Measurements from ENCODE around the gene ANXA6.

The ANXA6 gene

DNA sequence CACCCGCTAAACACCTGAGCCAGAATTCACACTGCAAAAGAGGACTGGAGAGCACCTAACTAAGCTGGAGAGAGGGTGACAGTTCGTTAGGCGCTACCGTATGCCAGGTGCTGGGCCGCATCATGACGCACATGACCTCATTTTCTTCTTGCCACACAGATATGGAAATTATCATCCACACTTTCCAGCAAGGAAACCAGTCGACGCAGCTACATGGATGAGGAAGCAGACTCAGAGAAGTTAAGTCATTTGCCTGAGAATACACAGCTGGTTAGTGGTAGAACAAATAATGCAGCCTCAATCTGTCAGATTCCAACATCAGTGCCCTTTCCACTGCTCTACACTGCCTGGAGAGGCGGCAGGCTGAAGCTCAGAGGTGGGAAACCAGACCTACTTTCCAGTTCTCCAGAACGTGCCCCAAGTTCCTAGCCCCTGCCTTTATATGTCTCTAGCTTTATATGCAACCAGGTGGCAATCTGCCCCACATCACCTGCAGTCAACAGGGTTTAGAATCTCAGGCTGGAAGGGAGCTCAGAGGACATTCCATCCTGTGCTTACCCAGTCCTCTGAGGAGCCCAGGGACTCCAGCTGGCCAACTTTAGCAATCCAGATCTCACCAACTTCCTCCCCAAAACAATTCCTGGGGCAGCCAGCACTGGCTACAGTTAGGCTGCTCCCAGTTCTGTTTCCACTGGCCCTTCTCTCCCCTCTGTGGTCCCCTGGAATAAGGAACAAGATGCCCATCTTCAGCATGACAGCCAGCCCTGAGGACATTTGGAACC lies 85.5 kb downstream of the ANXA6 start (continued):
- no peak for TF ChIP-seq ZNF610 (tag by site-specific recombination; IDR thresholded peaks at IDR 0.05; ENCODE audit: borderline replicate concordance)
- TF ChIP-seq, protein P1, sequence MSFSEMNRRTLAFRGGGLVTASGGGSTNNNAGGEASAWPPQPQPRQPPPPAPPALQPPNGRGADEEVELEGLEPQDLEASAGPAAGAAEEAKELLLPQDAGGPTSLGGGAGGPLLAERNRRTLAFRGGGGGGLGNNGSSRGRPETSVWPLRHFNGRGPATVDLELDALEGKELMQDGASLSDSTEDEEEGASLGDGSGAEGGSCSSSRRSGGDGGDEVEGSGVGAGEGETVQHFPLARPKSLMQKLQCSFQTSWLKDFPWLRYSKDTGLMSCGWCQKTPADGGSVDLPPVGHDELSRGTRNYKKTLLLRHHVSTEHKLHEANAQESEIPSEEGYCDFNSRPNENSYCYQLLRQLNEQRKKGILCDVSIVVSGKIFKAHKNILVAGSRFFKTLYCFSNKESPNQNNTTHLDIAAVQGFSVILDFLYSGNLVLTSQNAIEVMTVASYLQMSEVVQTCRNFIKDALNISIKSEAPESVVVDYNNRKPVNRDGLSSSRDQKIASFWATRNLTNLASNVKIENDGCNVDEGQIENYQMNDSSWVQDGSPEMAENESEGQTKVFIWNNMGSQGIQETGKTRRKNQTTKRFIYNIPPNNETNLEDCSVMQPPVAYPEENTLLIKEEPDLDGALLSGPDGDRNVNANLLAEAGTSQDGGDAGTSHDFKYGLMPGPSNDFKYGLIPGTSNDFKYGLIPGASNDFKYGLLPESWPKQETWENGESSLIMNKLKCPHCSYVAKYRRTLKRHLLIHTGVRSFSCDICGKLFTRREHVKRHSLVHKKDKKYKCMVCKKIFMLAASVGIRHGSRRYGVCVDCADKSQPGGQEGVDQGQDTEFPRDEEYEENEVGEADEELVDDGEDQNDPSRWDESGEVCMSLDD (tag by site-specific recombination; IDR thresholded peaks at IDR 0.05) = no peak
- TF ChIP-seq ZNF184 (tag by site-specific recombination; IDR thresholded peaks at IDR 0.05) = no peak
- no peak for TF ChIP-seq ZNF626 (tag by site-specific recombination; IDR thresholded peaks at IDR 0.05)
- TF ChIP-seq ZNF549 (tag by site-specific recombination; IDR thresholded peaks at IDR 0.05) = no peak

DNA sequence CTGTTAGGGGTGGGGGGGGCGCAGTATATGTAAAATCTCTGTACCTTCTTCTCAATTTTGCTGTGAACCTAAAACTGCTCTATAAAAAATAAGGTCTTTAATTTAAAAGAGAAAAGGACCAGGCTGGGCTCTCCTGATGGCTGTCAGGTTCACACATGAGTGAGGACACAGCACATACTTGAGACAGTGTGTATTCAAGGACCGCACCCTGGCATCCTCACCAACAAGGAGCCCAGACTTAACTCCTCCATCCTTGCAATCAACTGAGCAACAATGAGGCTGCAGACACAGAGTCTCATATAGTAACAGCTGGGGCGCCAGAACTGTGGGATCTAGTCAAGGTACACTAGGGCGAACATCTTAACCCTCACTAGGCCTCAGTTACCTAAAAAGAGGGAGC lies 86.6 kb downstream of the ANXA6 start:
- no peak overlapping the region for H3K4me3 ChIP-seq (ENCODE audit: low read depth, low read length)
- ChIA-PET CTCF (interaction anchor here (1.6 to 2.3 kb wide), 2 partner anchors 20 to 45 kb away, joined by 6 to 11 read pairs; no protein-coding TSS in a partner anchor), POLR2A (interaction anchor here (1.1 kb wide), 1 partner anchor 11 kb away, joined by 3 read pairs; no protein-coding TSS in a partner anchor)
- no peaks in the 10 kb centered on the region for H3K4me1 ChIP-seq (ENCODE audit: control insufficient read depth, insufficient read depth, low read length)
- H3K27ac ChIP-seq (ENCODE audit: extremely low read depth, low read depth, low read length) = no peak overlapping the region
- peaks cover 0 to 19% of the 10 kb centered on the region in 2 experiments; a peak in 1 of 3 replicates for H3K36me3 ChIP-seq (ENCODE audit: control insufficient read depth in 2 of 2, insufficient read depth in 1 of 2, low read length in 2 of 2)
- TF ChIP-seq, protein P2, sequence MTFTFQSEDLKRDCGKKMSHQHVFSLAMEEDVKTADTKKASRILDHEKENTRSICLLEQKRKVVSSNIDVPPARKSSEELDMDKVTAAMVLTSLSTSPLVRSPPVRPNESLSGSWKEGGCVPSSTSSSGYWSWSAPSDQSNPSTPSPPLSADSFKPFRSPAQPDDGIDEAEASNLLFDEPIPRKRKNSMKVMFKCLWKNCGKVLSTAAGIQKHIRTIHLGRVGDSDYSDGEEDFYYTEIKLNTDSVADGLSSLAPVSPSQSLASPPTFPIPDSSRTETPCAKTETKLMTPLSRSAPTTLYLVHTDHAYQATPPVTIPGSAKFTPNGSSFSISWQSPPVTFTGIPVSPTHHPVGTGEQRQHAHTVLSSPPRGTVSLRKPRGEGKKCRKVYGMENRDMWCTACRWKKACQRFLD (tag by site-specific recombination; IDR thresholded peaks at IDR 0.05) = no peak
- no peak for TF ChIP-seq ZIC2 (tag by site-specific recombination; IDR thresholded peaks at IDR 0.05)
- TF ChIP-seq PRDM1 (tag by site-specific recombination; IDR thresholded peaks at IDR 0.05) = no peak
- no peak for TF ChIP-seq ZNF175 (tag by site-specific recombination; IDR thresholded peaks at IDR 0.05)
- no peak for TF ChIP-seq ZNF121 (tag by site-specific recombination; IDR thresholded peaks at IDR 0.05)
- H3K9me3 ChIP-seq (ENCODE audit: control insufficient read depth, insufficient read depth, low read depth, low read length) = no peaks in the 10 kb centered on the region

DNA sequence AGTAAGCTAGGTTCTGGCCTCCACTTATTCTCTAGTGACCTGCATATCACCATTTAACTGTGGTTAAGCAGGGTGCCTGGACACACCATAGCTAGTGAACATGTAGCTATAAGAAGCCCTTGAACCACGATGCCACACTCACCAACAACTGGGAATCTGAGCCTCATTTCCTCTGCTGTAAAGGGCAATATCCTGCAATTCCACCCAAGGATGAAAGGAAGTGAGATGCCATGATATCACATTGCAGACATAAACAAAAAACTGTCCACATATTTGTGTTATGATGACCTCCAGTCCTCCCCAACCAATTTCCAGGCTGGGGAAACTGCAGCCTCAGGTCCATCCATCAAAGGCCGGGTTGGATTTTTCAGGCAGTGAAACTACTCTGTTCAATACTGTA lies 87.1 kb downstream of the ANXA6 start:
- Histone ChIP-seq H3K9me3 (ENCODE audit: control insufficient read depth, insufficient read depth, low read depth, low read length) (no peaks in the 10 kb centered on the region), H3K36me3 (ENCODE audit: control insufficient read depth in 2 of 2, insufficient read depth in 1 of 2, low read length in 2 of 2) (peaks cover 0 to 19% of the 10 kb centered on the region in 2 experiments; a peak in 1 of 3 replicates), H3K4me1 (ENCODE audit: control insufficient read depth, insufficient read depth, low read length) (no peaks in the 10 kb centered on the region), H3K27ac (ENCODE audit: extremely low read depth, low read depth, low read length) (no peak overlapping the region), H3K4me3 (ENCODE audit: low read depth, low read length) (no peak overlapping the region)
- POLR2A ChIA-PET = no interaction called here
- CTCF ChIA-PET = no interaction called here
- TF ChIP-seq ZBTB8A (tag by site-specific recombination; IDR thresholded peaks at IDR 0.05) (no peak), ZNF837 (tag by site-specific recombination; IDR thresholded peaks at IDR 0.05) (no peak)

DNA sequence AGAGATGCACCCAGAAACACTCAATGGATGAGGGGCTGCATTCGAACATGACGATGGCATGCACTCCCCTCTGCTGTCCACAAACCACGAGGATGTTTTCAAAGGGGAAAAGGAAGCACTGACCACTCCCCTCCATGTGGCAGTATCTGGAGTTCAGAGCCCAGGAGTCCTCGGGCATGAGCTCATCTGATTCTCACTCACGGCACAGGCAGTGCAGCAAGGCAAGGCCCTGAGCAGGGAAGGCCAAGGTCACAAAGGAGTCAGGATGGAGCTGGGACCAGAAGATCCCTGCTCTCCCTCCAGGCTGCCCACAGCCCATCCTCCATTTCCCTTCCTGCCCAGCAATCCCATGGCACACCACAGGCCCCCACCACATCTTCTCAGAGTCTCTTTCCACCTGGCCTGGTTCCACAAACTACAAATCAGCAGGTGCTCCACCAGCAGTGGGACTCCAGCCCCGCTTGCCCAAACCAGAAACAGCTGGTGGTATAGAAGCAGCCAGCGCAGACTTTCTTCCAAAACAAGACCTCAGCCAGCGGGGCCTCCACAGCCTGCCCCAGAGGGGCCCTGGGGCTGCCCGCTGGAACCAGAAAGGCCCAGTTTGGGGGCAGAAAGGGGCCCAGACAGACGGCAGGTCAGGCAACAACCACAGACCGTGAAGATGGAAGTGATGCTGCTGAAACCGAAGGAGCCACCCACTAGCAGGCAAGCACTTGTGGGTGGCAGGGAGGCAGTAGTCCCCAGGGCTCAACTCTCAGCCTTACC lies 89.0 kb downstream of the ANXA6 start:
- no peaks in the 10 kb centered on the region for H3K9me3 ChIP-seq (ENCODE audit: control insufficient read depth, insufficient read depth, low read depth, low read length)
- H3K4me3 ChIP-seq (ENCODE audit: low read depth, low read length) = no peak overlapping the region
- no peak for TF ChIP-seq TCF7L2 (IDR thresholded peaks at IDR 0.05; ENCODE audit: borderline replicate concordance, low read depth, low read length)
- TF ChIP-seq ZFHX2 (tag by site-specific recombination; conservative IDR thresholded peaks at IDR 0.05) = 0 out of 2 replicates have a peak, but pooled peaks have one; percentile 24
- peak; percentile 93 for TF ChIP-seq ZIC2 (tag by site-specific recombination; IDR thresholded peaks at IDR 0.05)
- no peaks in the 10 kb centered on the region for H3K4me1 ChIP-seq (ENCODE audit: control insufficient read depth, insufficient read depth, low read length)
- POLR2A ChIA-PET = no interaction called here
- H3K27ac ChIP-seq (ENCODE audit: extremely low read depth, low read depth, low read length) = no peak overlapping the region
- peaks cover 0 to 19% of the 10 kb centered on the region in 2 experiments; a peak in 1 of 3 replicates for H3K36me3 ChIP-seq (ENCODE audit: control insufficient read depth in 2 of 2, insufficient read depth in 1 of 2, low read length in 2 of 2)
- CTCF ChIA-PET = interaction anchor here (0.9 to 2.5 kb wide), 3 partner anchors 17 to 96 kb away, joined by 4 to 8 read pairs (median 5); no protein-coding TSS in a partner anchor

Data from HEK293 (cell line).